PC-3 (cell line): ENCODE measurements around the gene AUH.

Source experiments
- EZH2 ChIP-seq: fragments of 300-600 bp; sonication (generic); IDR thresholded peaks from one replicate; pipeline ENCODE4 v1.6.1; 2017; ENCODE audit warnings: antibody characterized with exemption, mild to moderate bottlenecking, low read length; ENCODE audit not compliant: unreplicated experiment
- TF ChIP-seq, protein P1 (sequence below): fragments of 300-600 bp; sonication (generic); conservative IDR thresholded peaks from 2 replicates; pipeline ENCODE4 v1.5.1; 2017; ENCODE audit warnings: antibody characterized with exemption, low read depth, mild to moderate bottlenecking, low read length

DNA sequence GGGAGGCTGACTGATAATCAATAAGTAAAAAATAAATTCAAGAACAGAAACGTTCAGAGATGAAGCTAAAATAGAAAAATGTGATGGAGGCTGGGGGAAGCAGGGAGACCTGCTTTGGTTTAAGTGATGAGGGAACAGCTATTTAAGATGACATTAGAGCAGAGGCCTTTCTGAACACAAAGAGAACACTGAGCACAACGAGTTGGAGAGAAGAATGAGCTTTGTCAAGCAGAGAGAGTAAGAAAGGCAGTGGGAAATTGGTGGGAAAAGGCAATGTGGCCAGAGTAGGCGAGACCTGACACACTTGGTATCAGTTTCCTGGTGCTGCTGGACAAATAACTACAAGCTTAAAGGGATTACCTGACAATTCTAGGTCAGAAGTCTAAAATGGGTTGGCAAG is 20.0 kb downstream of the AUH start:
- TF ChIP-seq EZH2: no peak
- TF ChIP-seq, protein P1, sequence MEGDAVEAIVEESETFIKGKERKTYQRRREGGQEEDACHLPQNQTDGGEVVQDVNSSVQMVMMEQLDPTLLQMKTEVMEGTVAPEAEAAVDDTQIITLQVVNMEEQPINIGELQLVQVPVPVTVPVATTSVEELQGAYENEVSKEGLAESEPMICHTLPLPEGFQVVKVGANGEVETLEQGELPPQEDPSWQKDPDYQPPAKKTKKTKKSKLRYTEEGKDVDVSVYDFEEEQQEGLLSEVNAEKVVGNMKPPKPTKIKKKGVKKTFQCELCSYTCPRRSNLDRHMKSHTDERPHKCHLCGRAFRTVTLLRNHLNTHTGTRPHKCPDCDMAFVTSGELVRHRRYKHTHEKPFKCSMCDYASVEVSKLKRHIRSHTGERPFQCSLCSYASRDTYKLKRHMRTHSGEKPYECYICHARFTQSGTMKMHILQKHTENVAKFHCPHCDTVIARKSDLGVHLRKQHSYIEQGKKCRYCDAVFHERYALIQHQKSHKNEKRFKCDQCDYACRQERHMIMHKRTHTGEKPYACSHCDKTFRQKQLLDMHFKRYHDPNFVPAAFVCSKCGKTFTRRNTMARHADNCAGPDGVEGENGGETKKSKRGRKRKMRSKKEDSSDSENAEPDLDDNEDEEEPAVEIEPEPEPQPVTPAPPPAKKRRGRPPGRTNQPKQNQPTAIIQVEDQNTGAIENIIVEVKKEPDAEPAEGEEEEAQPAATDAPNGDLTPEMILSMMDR: no peak
